Heart left ventricle (tissue), 16 donors: ENCODE measurements around the gene FDXACB1. TPM values are rescaled to one million over a fixed set of nuclear protein-coding genes. Genes with fewer than 3 reads are reported as not detected.

Experiments
- ATAC-seq, 4 donors: fragments of 200-7000 bp; cut with Tn5 transposase; one replicate each; pipeline ENCODE4 v1.9.1; 2020 to 2022; ENCODE audit warnings: moderate library complexity in 4 of 4, mild to moderate bottlenecking in 3 of 4, moderate number of reproducible peaks in 1 of 4
- DNase-seq, 5 donors: peaks; one replicate each; pipeline ENCODE4 v3.0.0-alpha.2; 2020
- H3K27ac ChIP-seq, 12 donors: fragments of 200-600 bp; sonication (generic) in 4 of 12; one replicate each; pipeline versions ENCODE4 v1.5.0 to v1.8.0; 2016 to 2022; ENCODE audit warnings: mild to moderate bottlenecking in 2 of 12
- H3K27me3 ChIP-seq, 9 donors: fragments of 200-600 bp; sonication (generic) in 2 of 9; one replicate each; pipeline versions ENCODE4 v1.5.1 to v1.8.0; 2016 to 2022; ENCODE audit warnings: mild to moderate bottlenecking in 3 of 9
- H3K36me3 ChIP-seq, 9 donors: fragments of 200-600 bp; sonication (generic) in 2 of 9; one replicate each; pipeline versions ENCODE4 v1.5.0 to v1.8.0; 2018 to 2022; ENCODE audit warnings: mild to moderate bottlenecking in 2 of 9
- H3K4me1 ChIP-seq, 12 donors: fragments of 200-600 bp; sonication (generic) in 4 of 12; one replicate each; pipeline versions ENCODE4 v1.5.0 to v1.8.0; 2016 to 2022; ENCODE audit warnings: mild to moderate bottlenecking in 3 of 12
- H3K4me3 ChIP-seq, 12 donors: fragments of 200-600 bp; sonication (generic) in 4 of 12; one replicate each; pipeline versions ENCODE4 v1.5.0 to v1.8.0; 2017 to 2022; ENCODE audit warnings: mild to moderate bottlenecking in 9 of 12, moderate library complexity in 4 of 12
- H3K9me3 ChIP-seq, 12 donors: fragments of 200-600 bp; sonication (generic) in 4 of 12; one replicate each; pipeline versions ENCODE4 v1.5.0 to v1.8.0; 2016 to 2022; ENCODE audit warnings: mild to moderate bottlenecking in 1 of 12
- POLR2A ChIP-seq, 2 donors: fragments of 450-650 bp; IDR thresholded peaks; one replicate each; pipeline ENCODE4 v1.6.1; 2017; ENCODE audit warnings: antibody characterized with exemption in 2 of 2, mild to moderate bottlenecking in 2 of 2, moderate library complexity in 2 of 2
- WGBS, 4 donors: extraction: QIAGEN DNeasy Blood & Tissue Kit in 2 of 4; methylation state at CpG; one replicate each; pipeline versions ENCODE4 v1.1.5 to v1.1.7; 2013 to 2018; 5-methylcytosine and 5-hydroxymethylcytosine counted together
- intact Hi-C, 10 donors: fragments of 100-400 bp; cut with DNase I; formaldehyde crosslinking; loops; one replicate each; pipeline versions ENCODE4 v1.11.1 to v1.14.2; 2022
- polyA plus RNA-seq, 2 donors: library from polyadenylated mRNA; stranded (reverse); fragments of 200-250 nt; gene quantifications; one replicate each; pipeline ENCODE4 v1.2.3, GENCODE V29; 2013
- total RNA-seq, 9 donors: library from RNA; depleted of rRNA in 2 of 9; stranded (reverse); fragments of >200 nt in 2 of 9; fragmentation: NEBNext Ultra II Directional in 3 of 9; extraction: Animal tissue kit (Norgen Biotek cat#: 25700) in 3 of 9; gene quantifications; one replicate each; pipeline versions ENCODE4 v1.1.0 to v1.2.4, GENCODE V29; 2016 to 2023
- TF ChIP-seq, protein P1 (sequence below), 12 donors: fragments of 200-600 bp; sonication (generic) in 4 of 12; IDR thresholded peaks; one replicate each; pipeline versions ENCODE4 v1.5.0 to v1.8.0; 2018 to 2022; ENCODE audit warnings: antibody characterized with exemption in 12 of 12, mild to moderate bottlenecking in 5 of 12
- donor health status: ischemic (EF 13 %, LVEDD 7.1; RV severe dilation, severe dysfunction).
- donor health status: healthy with polysubstance abuse.
- donor health status: DM: no; HTN: yes; CAD: no.
- donor health status: DM: no; HTN: no; CAD: no.
- donor health status: ischemic (EF 25% LVEDD 6.9; RV normal size, moderate dysfunction).
- donor health status: ischemic (EF 25% LVEDD 5.7; RV mildly dilated, moderate dysfunction).
- donor health status: healthy.
- donor health status: DM: yes; HTN: yes; CAD: no.
- donor health status: ischemic (EF 35%, LVEDD 5.7; RV mildly dilated, moderate dysfunction).
- donor health status: nonischemic (EF 11% LVEDD 7.7; RV severe dilation, severe dysfunction).
- donor health status: DM: yes; HTN: yes; CAD: no.
- donor health status: PGD.
- donor health status: ischemic (EF 29% LVEDD 5.4; RV normal size, mild dysfunction).
- donor health status: nonischemic (EF 23%, LVEDD 6.1; RV moderate dilation, normal function).

FDXACB1 gene
- total and polyA plus RNA-seq, 11 donors = 0.69 to 2.0 (median 1.1) TPM

DNA sequence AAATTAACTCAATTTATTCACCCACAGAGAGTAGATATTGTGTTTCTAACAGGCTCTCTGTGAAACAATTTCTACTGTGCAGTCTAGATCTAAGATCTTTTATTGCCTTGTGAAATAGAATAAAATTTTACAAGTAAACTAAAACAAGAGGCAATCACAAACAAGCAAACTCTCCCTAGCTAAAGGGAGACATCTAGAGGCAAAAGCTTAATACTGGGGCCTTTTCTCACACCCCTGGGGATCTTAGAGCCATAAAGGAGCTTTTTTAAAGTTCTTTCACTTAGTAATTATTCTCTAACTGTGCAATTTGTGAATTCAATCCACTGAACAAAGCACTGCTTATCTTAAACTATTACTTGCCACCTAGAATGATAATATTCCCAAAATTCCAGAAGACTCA, 27.3 kb downstream of the FDXACB1 start:
- no peak for DNase-seq
- Histone ChIP-seq H3K9me3 (no peaks in the 10 kb centered on the region), H3K27ac (no peak overlapping the region), H3K4me3 (no peak overlapping the region), H3K36me3 (peaks cover 0 to 100% (median 83%) of the 10 kb centered on the region in 9 donors), H3K27me3 (no peaks in the 10 kb centered on the region), H3K4me1 (peaks cover 0 to 8% (median 0%) of the 10 kb centered on the region in 12 donors)
- TF ChIP-seq POLR2A (IDR thresholded peaks at IDR 0.05) = no peak
- TF ChIP-seq, protein P1, sequence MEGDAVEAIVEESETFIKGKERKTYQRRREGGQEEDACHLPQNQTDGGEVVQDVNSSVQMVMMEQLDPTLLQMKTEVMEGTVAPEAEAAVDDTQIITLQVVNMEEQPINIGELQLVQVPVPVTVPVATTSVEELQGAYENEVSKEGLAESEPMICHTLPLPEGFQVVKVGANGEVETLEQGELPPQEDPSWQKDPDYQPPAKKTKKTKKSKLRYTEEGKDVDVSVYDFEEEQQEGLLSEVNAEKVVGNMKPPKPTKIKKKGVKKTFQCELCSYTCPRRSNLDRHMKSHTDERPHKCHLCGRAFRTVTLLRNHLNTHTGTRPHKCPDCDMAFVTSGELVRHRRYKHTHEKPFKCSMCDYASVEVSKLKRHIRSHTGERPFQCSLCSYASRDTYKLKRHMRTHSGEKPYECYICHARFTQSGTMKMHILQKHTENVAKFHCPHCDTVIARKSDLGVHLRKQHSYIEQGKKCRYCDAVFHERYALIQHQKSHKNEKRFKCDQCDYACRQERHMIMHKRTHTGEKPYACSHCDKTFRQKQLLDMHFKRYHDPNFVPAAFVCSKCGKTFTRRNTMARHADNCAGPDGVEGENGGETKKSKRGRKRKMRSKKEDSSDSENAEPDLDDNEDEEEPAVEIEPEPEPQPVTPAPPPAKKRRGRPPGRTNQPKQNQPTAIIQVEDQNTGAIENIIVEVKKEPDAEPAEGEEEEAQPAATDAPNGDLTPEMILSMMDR (IDR thresholded peaks at IDR 0.05) = peak in 6 of 12 donors; percentile 15 to 37 (median 26)
- no peak for ATAC-seq
- intact Hi-C loops = no loop called here

DNA sequence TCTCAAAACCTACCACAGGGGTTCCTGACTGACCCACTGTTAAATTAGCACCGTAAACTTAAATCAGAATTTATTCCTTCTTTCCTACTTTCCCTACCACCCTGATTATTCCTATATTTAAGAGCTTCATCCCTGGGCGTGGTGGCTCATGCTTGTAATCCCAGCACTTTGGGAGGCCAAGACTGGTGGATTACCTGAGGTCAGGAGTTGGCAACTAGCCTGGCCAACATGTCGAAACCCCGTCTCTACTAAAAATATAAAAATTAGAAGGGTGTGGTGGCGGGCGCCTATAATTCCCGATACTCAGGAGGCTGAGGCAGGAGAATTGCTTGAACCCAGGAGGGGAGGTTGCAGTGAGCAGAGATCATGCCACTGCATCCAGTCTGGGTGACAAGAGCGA, 27.9 kb downstream of the FDXACB1 start:
- H3K4me3 ChIP-seq = no peak overlapping the region
- peaks cover 0 to 14% (median 0%) of the 10 kb centered on the region in 12 donors for H3K4me1 ChIP-seq
- TF ChIP-seq, protein P1 (IDR thresholded peaks at IDR 0.05) = no peak
- TF ChIP-seq POLR2A (IDR thresholded peaks at IDR 0.05) = no peak
- WGBS, 4 donors = 95 to 96% (median 95%) methylated on average over 8 of the region's 8 CpGs
- H3K9me3 ChIP-seq = no peaks in the 10 kb centered on the region
- H3K27ac ChIP-seq = no peak overlapping the region
- no peaks in the 10 kb centered on the region for H3K27me3 ChIP-seq
- intact Hi-C loops = no loop called here
- peaks cover 0 to 100% (median 83%) of the 10 kb centered on the region in 9 donors for H3K36me3 ChIP-seq
- ATAC-seq (no peak), DNase-seq (no peak)

DNA sequence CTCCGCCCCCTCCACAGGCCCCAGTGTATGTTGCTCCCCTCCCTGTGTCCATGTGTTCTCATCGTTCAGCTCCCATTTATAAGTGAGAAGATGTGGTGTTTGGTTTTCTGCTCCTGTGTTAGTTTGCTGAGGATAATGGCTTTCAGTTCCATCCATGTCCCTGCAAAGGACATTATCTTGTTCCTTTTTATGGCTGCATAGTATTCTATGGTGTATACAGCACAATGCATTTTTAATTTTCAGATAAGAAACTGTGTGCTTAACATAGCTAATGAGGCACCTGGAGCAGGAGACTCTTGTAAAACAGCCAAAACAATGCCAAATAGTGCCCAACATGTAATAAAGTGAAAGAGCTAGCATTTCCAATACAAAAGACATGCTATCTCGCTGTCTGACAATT, 29.3 kb downstream of the FDXACB1 start:
- WGBS, 4 donors = 94 to 99% (median 97%) methylated on average over 3 of the region's 3 CpGs
- Histone ChIP-seq H3K9me3 (no peaks in the 10 kb centered on the region), H3K4me1 (peaks cover 0 to 22% (median 0%) of the 10 kb centered on the region in 12 donors), H3K27me3 (no peaks in the 10 kb centered on the region), H3K27ac (no peak overlapping the region), H3K36me3 (peaks cover 0 to 100% (median 79%) of the 10 kb centered on the region in 9 donors), H3K4me3 (no peak overlapping the region)
- no peak for ATAC-seq
- intact Hi-C loops = loop anchor here in 4 of 10 donors (5.0 to 10.0 kb wide), 3 partner anchors 257 to 565 kb away; no protein-coding TSS in a partner anchor
- no peak for DNase-seq
- no peak for TF ChIP-seq POLR2A (IDR thresholded peaks at IDR 0.05)
- TF ChIP-seq, protein P1 (IDR thresholded peaks at IDR 0.05) = no peak

DNA sequence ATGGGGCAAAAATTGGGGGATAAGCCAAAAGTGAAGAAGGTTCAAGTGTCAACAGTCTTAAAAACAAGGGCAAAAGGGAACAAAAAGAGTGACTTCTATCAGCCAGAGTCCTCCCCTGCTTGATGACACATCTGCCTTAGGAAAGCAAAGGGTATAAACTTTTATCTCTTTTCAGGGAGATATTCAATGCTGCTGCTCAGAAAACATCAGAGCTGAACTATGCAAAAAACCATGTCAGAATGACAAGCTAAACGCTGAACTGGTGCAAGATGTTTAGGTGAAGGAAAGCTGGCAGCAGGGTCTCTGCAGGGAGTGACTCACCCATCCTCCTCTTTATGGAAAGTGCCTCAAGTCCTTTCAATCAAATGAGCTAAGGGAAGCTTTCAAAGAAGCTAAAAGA, 32.3 kb downstream of the FDXACB1 start:
- WGBS, 4 donors = 17 to 38% (median 19%) methylated on average over 1 of the region's 1 CpG
- Histone ChIP-seq H3K9me3 (no peaks in the 10 kb centered on the region), H3K27me3 (no peaks in the 10 kb centered on the region), H3K27ac (peak overlapping the region in 3 of 12 donors; percentile 1 to 2 (median 1)), H3K4me1 (peaks cover 0 to 22% (median 0%) of the 10 kb centered on the region in 12 donors), H3K36me3 (peaks cover 0 to 97% (median 75%) of the 10 kb centered on the region in 9 donors), H3K4me3 (no peak overlapping the region)
- ATAC-seq = peak in 2 of 4 donors; percentile 52 to 72
- DNase-seq = no peak
- intact Hi-C loops = loop anchor here in 4 of 10 donors (5.0 to 10.0 kb wide), 3 partner anchors 254 to 562 kb away; no protein-coding TSS in a partner anchor
- TF ChIP-seq, protein P1 (IDR thresholded peaks at IDR 0.05) = no peak
- no peak for TF ChIP-seq POLR2A (IDR thresholded peaks at IDR 0.05)
